ENCODE data around the gene PAQR4. TPM values are rescaled to one million over a fixed set of nuclear protein-coding genes. Genes with fewer than 3 reads are reported as not detected.
A peak's percentile ranks its signal among the peaks of the same experiment; 100 is the strongest.

PAQR4 gene
- total RNA-seq, 1 donor from 2014 or later: 11.8 TPM

DNA sequence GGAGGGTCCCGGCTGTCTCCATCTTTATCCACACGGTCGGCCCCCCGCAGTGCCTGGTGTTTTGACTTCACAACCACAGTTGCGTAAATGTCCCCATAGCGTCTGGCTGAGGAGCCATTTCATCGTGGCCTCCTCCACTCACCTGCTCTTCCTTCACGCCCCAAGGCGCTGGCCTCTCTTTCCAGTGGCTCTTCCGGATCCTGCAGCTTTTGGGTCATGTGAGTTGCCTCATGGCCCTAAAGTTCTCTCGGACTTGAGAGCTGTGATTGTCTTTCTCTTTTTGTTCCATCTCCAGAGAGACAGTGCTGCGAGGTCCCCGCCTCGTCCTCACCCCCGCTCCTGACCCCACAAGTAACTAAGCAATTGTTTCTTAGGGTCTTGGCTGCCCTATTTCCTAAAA is 34.7 kb upstream of the PAQR4 start:
- Mint-ChIP-seq H3K27ac (ENCODE audit: unreplicated experiment) (peak overlapping the region; percentile 57), H3K4me1 (ENCODE audit: unreplicated experiment) (no peaks in the 10 kb centered on the region), H3K4me3 (ENCODE audit: unreplicated experiment) (peak overlapping the region; percentile 72), H3K9me3 (ENCODE audit: unreplicated experiment) (no peaks in the 10 kb centered on the region), H3K36me3 (ENCODE audit: low read depth, unreplicated experiment) (peaks cover 18% of the 10 kb centered on the region), H3K27me3 (ENCODE audit: unreplicated experiment) (peaks cover 12% of the 10 kb centered on the region)
- TF ChIP-seq, protein P1, sequence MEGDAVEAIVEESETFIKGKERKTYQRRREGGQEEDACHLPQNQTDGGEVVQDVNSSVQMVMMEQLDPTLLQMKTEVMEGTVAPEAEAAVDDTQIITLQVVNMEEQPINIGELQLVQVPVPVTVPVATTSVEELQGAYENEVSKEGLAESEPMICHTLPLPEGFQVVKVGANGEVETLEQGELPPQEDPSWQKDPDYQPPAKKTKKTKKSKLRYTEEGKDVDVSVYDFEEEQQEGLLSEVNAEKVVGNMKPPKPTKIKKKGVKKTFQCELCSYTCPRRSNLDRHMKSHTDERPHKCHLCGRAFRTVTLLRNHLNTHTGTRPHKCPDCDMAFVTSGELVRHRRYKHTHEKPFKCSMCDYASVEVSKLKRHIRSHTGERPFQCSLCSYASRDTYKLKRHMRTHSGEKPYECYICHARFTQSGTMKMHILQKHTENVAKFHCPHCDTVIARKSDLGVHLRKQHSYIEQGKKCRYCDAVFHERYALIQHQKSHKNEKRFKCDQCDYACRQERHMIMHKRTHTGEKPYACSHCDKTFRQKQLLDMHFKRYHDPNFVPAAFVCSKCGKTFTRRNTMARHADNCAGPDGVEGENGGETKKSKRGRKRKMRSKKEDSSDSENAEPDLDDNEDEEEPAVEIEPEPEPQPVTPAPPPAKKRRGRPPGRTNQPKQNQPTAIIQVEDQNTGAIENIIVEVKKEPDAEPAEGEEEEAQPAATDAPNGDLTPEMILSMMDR (IDR thresholded peaks at IDR 0.05; ENCODE audit: unreplicated experiment): no peak
- DNase-seq (ENCODE audit: low spot score): no peak

DNA sequence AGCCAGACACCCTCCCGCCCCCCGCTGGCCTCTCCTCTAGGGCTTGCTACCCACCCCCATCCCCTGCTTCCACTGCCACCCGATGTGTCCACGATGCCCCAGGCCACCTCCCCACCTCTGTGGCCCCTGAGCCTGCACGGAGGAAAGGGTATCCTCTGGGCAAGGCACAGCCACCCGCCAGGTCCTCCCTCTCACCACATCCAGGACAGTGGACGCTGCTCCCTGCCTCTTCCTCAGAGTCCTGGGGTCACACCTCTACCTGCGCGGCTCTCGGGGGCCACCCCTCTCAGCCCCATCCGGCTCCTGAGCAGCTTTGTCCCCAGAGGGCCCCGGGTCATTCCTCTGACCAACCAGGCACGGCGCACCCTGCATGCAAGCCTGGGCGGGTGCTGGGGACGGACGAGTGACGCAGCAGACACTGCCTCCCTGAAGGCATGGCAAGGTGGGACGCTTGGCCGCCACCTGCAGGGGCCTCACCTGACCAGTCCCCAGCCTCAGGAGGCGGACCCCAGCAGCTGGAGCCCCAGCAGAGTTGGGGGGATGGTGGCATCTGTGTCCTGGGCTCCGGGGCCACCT is 32.6 kb upstream of the PAQR4 start:
- H3K27ac Mint-ChIP-seq (ENCODE audit: unreplicated experiment): no peak overlapping the region
- H3K9me3 Mint-ChIP-seq (ENCODE audit: unreplicated experiment): no peaks in the 10 kb centered on the region
- H3K4me1 Mint-ChIP-seq (ENCODE audit: unreplicated experiment): no peaks in the 10 kb centered on the region
- H3K4me3 Mint-ChIP-seq (ENCODE audit: unreplicated experiment): no peak overlapping the region
- DNase-seq (ENCODE audit: low spot score): no peak
- H3K36me3 Mint-ChIP-seq (ENCODE audit: low read depth, unreplicated experiment): peaks cover 22% of the 10 kb centered on the region
- peaks cover 9% of the 10 kb centered on the region for H3K27me3 Mint-ChIP-seq (ENCODE audit: unreplicated experiment)
- TF ChIP-seq, protein P1 (IDR thresholded peaks at IDR 0.05; ENCODE audit: unreplicated experiment): no peak

DNA sequence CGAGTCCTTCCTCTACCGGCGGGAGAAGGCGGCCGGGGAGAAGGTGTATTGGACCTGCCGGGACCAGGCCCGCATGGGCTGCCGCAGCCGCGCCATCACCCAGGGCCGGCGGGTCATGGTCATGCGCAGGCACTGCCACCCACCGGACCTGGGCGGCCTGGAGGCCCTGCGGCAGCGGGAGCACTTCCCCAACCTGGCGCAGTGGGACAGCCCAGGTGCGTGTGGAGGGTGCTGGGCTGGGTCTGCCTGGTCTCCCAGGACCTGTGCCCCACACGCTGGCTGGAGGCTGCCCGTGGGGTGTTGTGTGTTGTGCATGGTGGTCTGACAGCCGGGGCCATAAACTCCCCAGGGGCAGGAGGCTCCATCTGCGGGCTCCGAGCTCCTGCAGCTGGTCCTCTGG is 32.0 kb upstream of the PAQR4 start:
- Mint-ChIP-seq H3K27ac (ENCODE audit: unreplicated experiment) (no peak overlapping the region), H3K4me3 (ENCODE audit: unreplicated experiment) (no peak overlapping the region), H3K4me1 (ENCODE audit: unreplicated experiment) (no peaks in the 10 kb centered on the region), H3K27me3 (ENCODE audit: unreplicated experiment) (peaks cover 9% of the 10 kb centered on the region), H3K36me3 (ENCODE audit: low read depth, unreplicated experiment) (peaks cover 22% of the 10 kb centered on the region), H3K9me3 (ENCODE audit: unreplicated experiment) (no peaks in the 10 kb centered on the region)
- DNase-seq (ENCODE audit: low spot score): no peak
- TF ChIP-seq, protein P1 (IDR thresholded peaks at IDR 0.05; ENCODE audit: unreplicated experiment): no peak

DNA sequence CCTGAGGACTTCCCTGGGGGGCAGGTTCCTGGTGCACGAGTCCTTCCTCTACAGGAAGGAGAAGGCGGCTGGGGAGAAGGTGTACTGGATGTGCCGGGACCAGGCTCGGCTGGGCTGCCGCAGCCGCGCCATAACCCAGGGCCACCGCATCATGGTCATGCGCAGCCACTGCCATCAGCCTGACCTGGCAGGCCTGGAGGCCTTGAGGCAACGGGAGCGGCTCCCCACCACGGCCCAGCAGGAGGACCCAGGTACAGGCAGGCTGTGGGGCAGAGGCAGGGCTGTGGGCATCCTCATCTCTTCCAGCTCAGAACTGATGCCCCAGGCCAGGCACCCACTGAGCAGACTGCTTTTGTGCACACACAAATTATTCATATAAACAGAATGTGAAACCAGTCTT is 30.9 kb upstream of the PAQR4 start:
- H3K4me3 Mint-ChIP-seq (ENCODE audit: unreplicated experiment): no peak overlapping the region
- TF ChIP-seq, protein P1 (IDR thresholded peaks at IDR 0.05; ENCODE audit: unreplicated experiment): no peak
- no peak for DNase-seq (ENCODE audit: low spot score)
- no peak overlapping the region for H3K27ac Mint-ChIP-seq (ENCODE audit: unreplicated experiment)
- H3K36me3 Mint-ChIP-seq (ENCODE audit: low read depth, unreplicated experiment): peaks cover 23% of the 10 kb centered on the region
- H3K9me3 Mint-ChIP-seq (ENCODE audit: unreplicated experiment): no peaks in the 10 kb centered on the region
- no peaks in the 10 kb centered on the region for H3K4me1 Mint-ChIP-seq (ENCODE audit: unreplicated experiment)
- peaks cover 7% of the 10 kb centered on the region for H3K27me3 Mint-ChIP-seq (ENCODE audit: unreplicated experiment)

DNA sequence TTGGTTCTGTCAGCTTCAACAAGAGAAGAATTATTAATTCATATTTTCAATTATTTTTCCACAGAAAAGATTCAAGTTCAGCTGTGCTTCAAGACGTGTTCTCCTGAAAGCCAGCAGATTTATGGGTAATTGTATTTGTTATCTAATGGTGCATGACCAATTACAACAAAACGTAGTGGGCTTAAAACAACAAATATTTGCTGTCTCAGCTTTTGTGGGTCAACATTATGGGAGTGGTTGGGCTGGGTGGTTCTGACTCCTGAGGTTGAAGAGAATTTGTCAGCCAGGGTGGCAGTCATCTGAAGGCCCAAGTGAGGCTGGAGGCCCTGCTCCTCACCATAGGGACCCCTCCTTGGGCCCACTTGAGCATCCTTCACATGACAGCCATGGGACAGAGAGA is 29.2 kb upstream of the PAQR4 start:
- Mint-ChIP-seq H3K9me3 (ENCODE audit: unreplicated experiment) (no peaks in the 10 kb centered on the region), H3K4me1 (ENCODE audit: unreplicated experiment) (no peaks in the 10 kb centered on the region), H3K27ac (ENCODE audit: unreplicated experiment) (no peak overlapping the region), H3K27me3 (ENCODE audit: unreplicated experiment) (peaks cover 3% of the 10 kb centered on the region), H3K4me3 (ENCODE audit: unreplicated experiment) (no peak overlapping the region), H3K36me3 (ENCODE audit: low read depth, unreplicated experiment) (peaks cover 22% of the 10 kb centered on the region)
- no peak for DNase-seq (ENCODE audit: low spot score)
- TF ChIP-seq, protein P1 (IDR thresholded peaks at IDR 0.05; ENCODE audit: unreplicated experiment): no peak
